Uterus (tissue), 2 donors: ENCODE results near the gene COL5A1.

Experiments
- POLR2A ChIP-seq, 2 donors: fragments of 450-650 bp; IDR thresholded peaks; one replicate each; pipeline ENCODE4 v1.6.1; 2016; ENCODE audit warnings: antibody characterized with exemption in 2 of 2, mild to moderate bottlenecking in 1 of 2, moderate library complexity in 1 of 2
- TF ChIP-seq, protein P1 (sequence below), 4 experiments: fragments of 200-600 bp in 2 of 4; fragments of 450-650 bp in 2 of 4; sonication (generic) in 2 of 4; IDR thresholded peaks; one replicate each; pipeline ENCODE4 v1.5.1; 2016 to 2019; ENCODE audit warnings: antibody characterized with exemption in 4 of 4, mild to moderate bottlenecking in 2 of 4, moderate library complexity in 1 of 4

DNA sequence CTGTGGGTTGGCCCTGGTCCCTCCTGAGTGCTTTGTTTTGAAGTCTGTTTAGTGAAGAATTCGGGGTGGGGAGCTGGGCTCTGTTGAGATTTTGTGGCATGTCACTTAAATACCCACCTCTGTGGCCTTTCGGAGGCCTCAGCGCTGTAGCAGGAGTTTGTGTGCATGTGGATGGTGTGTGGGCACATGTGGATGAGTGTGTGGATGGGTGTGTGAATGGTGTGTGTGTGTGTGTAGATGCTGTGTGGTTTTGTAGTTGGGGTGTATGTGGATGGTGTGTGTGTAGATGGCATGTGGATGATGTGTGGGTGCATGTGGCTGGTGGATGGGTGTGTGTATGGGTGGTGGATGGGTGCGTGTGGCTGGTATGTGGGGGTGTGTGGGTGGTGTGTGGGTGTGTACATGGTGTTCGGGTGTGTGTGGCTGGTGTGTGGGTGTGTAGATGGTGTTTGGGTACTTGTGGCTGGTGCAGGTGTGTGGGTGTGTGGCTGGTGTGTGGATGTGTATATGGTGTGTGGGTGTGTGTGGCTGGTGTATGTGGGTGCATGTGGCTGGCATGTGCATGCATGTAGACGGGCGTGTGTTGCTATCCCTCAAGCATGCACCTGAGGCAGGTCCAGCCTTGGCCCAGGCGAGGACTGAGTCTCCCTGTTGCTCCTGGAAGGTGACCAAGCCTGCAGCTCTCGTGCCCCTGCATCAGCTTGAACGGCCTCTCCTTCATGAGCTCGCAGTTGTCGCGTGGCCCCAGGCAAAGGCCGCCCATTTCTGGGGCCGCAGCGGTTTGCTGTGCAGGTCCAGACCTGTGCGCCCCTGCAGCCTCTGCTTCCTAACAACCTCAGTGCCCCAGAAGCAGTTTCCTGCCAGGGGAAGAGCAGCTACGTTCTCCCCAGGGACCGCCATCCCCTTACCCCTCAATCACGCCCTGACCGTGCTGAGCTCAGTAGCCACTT lies 185.0 kb downstream of the COL5A1 start:
- TF ChIP-seq POLR2A (IDR thresholded peaks at IDR 0.05) = no peak
- TF ChIP-seq, protein P1, sequence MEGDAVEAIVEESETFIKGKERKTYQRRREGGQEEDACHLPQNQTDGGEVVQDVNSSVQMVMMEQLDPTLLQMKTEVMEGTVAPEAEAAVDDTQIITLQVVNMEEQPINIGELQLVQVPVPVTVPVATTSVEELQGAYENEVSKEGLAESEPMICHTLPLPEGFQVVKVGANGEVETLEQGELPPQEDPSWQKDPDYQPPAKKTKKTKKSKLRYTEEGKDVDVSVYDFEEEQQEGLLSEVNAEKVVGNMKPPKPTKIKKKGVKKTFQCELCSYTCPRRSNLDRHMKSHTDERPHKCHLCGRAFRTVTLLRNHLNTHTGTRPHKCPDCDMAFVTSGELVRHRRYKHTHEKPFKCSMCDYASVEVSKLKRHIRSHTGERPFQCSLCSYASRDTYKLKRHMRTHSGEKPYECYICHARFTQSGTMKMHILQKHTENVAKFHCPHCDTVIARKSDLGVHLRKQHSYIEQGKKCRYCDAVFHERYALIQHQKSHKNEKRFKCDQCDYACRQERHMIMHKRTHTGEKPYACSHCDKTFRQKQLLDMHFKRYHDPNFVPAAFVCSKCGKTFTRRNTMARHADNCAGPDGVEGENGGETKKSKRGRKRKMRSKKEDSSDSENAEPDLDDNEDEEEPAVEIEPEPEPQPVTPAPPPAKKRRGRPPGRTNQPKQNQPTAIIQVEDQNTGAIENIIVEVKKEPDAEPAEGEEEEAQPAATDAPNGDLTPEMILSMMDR (IDR thresholded peaks at IDR 0.05) = no peak
